Measurements from ENCODE around the gene CGNL1. TPM values are rescaled to one million over a fixed set of nuclear protein-coding genes. Genes with fewer than 3 reads are reported as not detected.

Gene CGNL1
- total RNA-seq, 1 experiment from 2014 or later = 0.31 TPM

GRCh38 chr15:57370929-57371328, 5.4 kb upstream of the CGNL1 start:
- intact Hi-C loops (cut with micrococcal nuclease; ENCODE audit: unreplicated experiment) = no loop called here
- no TSS peak for BruUV-seq (replicated peaks)
- TF ChIP-seq, protein P1, sequence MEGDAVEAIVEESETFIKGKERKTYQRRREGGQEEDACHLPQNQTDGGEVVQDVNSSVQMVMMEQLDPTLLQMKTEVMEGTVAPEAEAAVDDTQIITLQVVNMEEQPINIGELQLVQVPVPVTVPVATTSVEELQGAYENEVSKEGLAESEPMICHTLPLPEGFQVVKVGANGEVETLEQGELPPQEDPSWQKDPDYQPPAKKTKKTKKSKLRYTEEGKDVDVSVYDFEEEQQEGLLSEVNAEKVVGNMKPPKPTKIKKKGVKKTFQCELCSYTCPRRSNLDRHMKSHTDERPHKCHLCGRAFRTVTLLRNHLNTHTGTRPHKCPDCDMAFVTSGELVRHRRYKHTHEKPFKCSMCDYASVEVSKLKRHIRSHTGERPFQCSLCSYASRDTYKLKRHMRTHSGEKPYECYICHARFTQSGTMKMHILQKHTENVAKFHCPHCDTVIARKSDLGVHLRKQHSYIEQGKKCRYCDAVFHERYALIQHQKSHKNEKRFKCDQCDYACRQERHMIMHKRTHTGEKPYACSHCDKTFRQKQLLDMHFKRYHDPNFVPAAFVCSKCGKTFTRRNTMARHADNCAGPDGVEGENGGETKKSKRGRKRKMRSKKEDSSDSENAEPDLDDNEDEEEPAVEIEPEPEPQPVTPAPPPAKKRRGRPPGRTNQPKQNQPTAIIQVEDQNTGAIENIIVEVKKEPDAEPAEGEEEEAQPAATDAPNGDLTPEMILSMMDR (conservative IDR thresholded peaks at IDR 0.05) = no peak

GRCh38 chr15:57373251-57373881, 2.9 kb upstream of the CGNL1 start:
- Histone ChIP-seq H3K4me3 (no peak overlapping the region), H3K36me3 (ENCODE audit: low read depth) (no peaks in the 10 kb centered on the region), H3K27me3 (ENCODE audit: insufficient read depth, low read depth) (peaks cover 21% of the 10 kb centered on the region; the same call in 1 of the 2 replicates), H3K4me1 (replicated peaks; ENCODE audit: insufficient read depth) (no peaks in the 10 kb centered on the region), H2AFZ (no peak overlapping the region), H3K4me2 (no peak overlapping the region), H4K20me1 (ENCODE audit: insufficient read depth) (no peaks in the 10 kb centered on the region), H3K9me2 (ENCODE audit: insufficient read depth) (no peaks in the 10 kb centered on the region), H3K9me3 (ENCODE audit: insufficient read depth, low read depth) (no peaks in the 10 kb centered on the region), H3F3A (ENCODE audit: insufficient read depth, low read depth) (no peaks in the 10 kb centered on the region), H3K27ac (no peak overlapping the region), H3K79me2 (ENCODE audit: low read depth) (no peaks in the 10 kb centered on the region)
- CTCF ChIA-PET = interaction anchor here (0.6 kb wide), 1 partner anchor 219 kb away, joined by 5 read pairs; the partner anchor contains the start of gene MYZAP
- BruUV-seq (replicated peaks) = no TSS peak
- no peak for TF ChIP-seq EZH2 (IDR thresholded peaks at IDR 0.05; ENCODE audit: low read depth)
- TF ChIP-seq, protein P1 (conservative IDR thresholded peaks at IDR 0.05) = no peak
- no peak for DNase-seq
- POLR2A ChIA-PET (ENCODE audit: unreplicated experiment) = no interaction called here
- intact Hi-C loops (cut with micrococcal nuclease; ENCODE audit: unreplicated experiment) = no loop called here

More at GRCh38 chr15:57370929-57371328, 5.4 kb upstream of the CGNL1 start:
- H3K27me3 ChIP-seq (ENCODE audit: insufficient read depth, low read depth) = peaks cover 10% of the 10 kb centered on the region; the same call in 1 of the 2 replicates
- no peak overlapping the region for H3K27ac ChIP-seq
- H3K36me3 ChIP-seq (ENCODE audit: low read depth) = no peaks in the 10 kb centered on the region
- ChIA-PET CTCF (no interaction called here), POLR2A (ENCODE audit: unreplicated experiment) (no interaction called here)
- H3K4me3 ChIP-seq = no peak overlapping the region
- no peak overlapping the region for H3K4me2 ChIP-seq
- no peaks in the 10 kb centered on the region for H3K79me2 ChIP-seq (ENCODE audit: low read depth)
- H3K4me1 ChIP-seq (replicated peaks; ENCODE audit: insufficient read depth) = no peaks in the 10 kb centered on the region
- no peak overlapping the region for H2AFZ ChIP-seq
- H3F3A ChIP-seq (ENCODE audit: insufficient read depth, low read depth) = no peaks in the 10 kb centered on the region
- H3K9me2 ChIP-seq (ENCODE audit: insufficient read depth) = no peaks in the 10 kb centered on the region
- no peaks in the 10 kb centered on the region for H4K20me1 ChIP-seq (ENCODE audit: insufficient read depth)
- no peaks in the 10 kb centered on the region for H3K9me3 ChIP-seq (ENCODE audit: insufficient read depth, low read depth)
- DNase-seq = no peak

DNA sequence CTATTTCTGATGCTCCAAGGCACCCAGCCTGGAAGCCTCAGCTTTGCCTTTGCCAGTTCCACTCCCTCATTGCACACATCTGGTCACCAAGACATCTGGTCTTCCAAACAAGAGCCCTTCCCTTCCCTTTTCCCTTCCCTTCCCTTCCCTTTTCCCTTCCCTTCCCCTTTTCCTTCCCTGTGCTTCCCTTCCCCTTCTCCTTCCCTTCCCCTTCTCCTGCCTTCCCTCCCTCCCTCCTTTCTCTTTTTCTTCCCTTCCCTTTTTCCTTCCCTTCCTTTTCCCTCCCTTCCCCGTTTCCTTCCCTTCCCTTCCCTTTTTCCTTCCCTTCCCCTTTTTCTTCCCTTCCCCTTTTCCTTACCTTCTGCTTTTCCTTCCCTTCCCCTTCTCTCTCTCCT, 2.4 kb upstream of the CGNL1 start:
- Histone ChIP-seq H3K4me1 (replicated peaks; ENCODE audit: insufficient read depth) (no peaks in the 10 kb centered on the region), H3K27me3 (ENCODE audit: insufficient read depth, low read depth) (peaks cover 21% of the 10 kb centered on the region; the same call in 1 of the 2 replicates), H2AFZ (no peak overlapping the region), H3K9me3 (ENCODE audit: insufficient read depth, low read depth) (no peaks in the 10 kb centered on the region), H3K4me3 (no peak overlapping the region), H3K4me2 (no peak overlapping the region), H3K9me2 (ENCODE audit: insufficient read depth) (no peaks in the 10 kb centered on the region), H3F3A (ENCODE audit: insufficient read depth, low read depth) (no peaks in the 10 kb centered on the region), H4K20me1 (ENCODE audit: insufficient read depth) (no peaks in the 10 kb centered on the region), H3K79me2 (ENCODE audit: low read depth) (no peaks in the 10 kb centered on the region), H3K27ac (no peak overlapping the region), H3K36me3 (ENCODE audit: low read depth) (no peaks in the 10 kb centered on the region)
- no peak for TF ChIP-seq EZH2 (IDR thresholded peaks at IDR 0.05; ENCODE audit: low read depth)
- TF ChIP-seq, protein P1 (conservative IDR thresholded peaks at IDR 0.05) = no peak
- no TSS peak for BruUV-seq (replicated peaks)
- DNase-seq = no peak
- ChIA-PET CTCF (interaction anchor here (0.6 kb wide), 1 partner anchor 218 kb away, joined by 5 read pairs; the partner anchor contains the start of gene MYZAP), POLR2A (ENCODE audit: unreplicated experiment) (no interaction called here)
- intact Hi-C loops (cut with micrococcal nuclease; ENCODE audit: unreplicated experiment) = no loop called here
